Liver (tissue), 9 donors: ENCODE data around the gene ANGPT4. TPM values are rescaled to one million over a fixed set of nuclear protein-coding genes. Genes with fewer than 3 reads are reported as not detected.

ENCODE experiments used
- DNase-seq: peaks from one replicate; pipeline ENCODE4 v3.0.0-alpha.2; 2017; ENCODE audit warnings: low spot score
- H3K27ac ChIP-seq, 2 donors: one replicate each; pipeline ENCODE4 v1.7.0; 2013; ENCODE audit warnings: inconsistent platforms in 2 of 2, low read length in 2 of 2, control low read depth in 1 of 2, low read depth in 1 of 2, mild to moderate bottlenecking in 1 of 2
- H3K27me3 ChIP-seq, 4 donors: one replicate each; pipeline versions ENCODE4 v1.6.1 to v1.7.0; 2013; ENCODE audit warnings: low read length in 3 of 4, inconsistent platforms in 1 of 4, mild to moderate bottlenecking in 1 of 4, moderate library complexity in 1 of 4; ENCODE audit not compliant: control insufficient read depth in 4 of 4, insufficient read depth in 4 of 4
- H3K36me3 ChIP-seq, 4 donors: one replicate each; pipeline versions ENCODE4 v1.6.1 to v1.7.0; 2013; ENCODE audit warnings: low read length in 3 of 4, mild to moderate bottlenecking in 3 of 4, low read depth in 1 of 4, moderate library complexity in 1 of 4; ENCODE audit not compliant: control insufficient read depth in 4 of 4, insufficient read depth in 3 of 4
- H3K4me1 ChIP-seq, 4 donors: one replicate each; pipeline versions ENCODE4 v1.6.1 to v1.7.0; 2013; ENCODE audit warnings: low read length in 3 of 4, mild to moderate bottlenecking in 3 of 4, moderate library complexity in 1 of 4; ENCODE audit not compliant: control insufficient read depth in 4 of 4, insufficient read depth in 4 of 4
- H3K4me3 ChIP-seq, 3 donors: one replicate each; pipeline versions ENCODE4 v1.6.1 to v1.7.0; 2013; ENCODE audit warnings: low read length in 3 of 3, control low read depth in 1 of 3, low read depth in 1 of 3, mild to moderate bottlenecking in 1 of 3
- H3K9ac ChIP-seq, 2 donors: one replicate each; pipeline ENCODE4 v1.7.0; 2013; ENCODE audit warnings: low read length in 2 of 2, mild to moderate bottlenecking in 2 of 2, moderate library complexity in 2 of 2, control low read depth in 1 of 2, low read depth in 1 of 2
- H3K9me3 ChIP-seq, 4 donors: one replicate each; pipeline versions ENCODE4 v1.6.1 to v1.7.0; 2013; ENCODE audit warnings: low read length in 3 of 4; ENCODE audit not compliant: control insufficient read depth in 4 of 4
- EGR1 ChIP-seq, 2 donors: IDR thresholded peaks; 2 replicates each; pipeline ENCODE4 v1.6.1; 2016 to 2018; ENCODE audit warnings: antibody characterized with exemption in 2 of 2, low read depth in 2 of 2
- FOXA1 ChIP-seq: IDR thresholded peaks from 2 replicates; pipeline ENCODE4 v1.6.1; 2016; ENCODE audit warnings: antibody characterized with exemption
- FOXA2 ChIP-seq: IDR thresholded peaks from 2 replicates; pipeline ENCODE4 v1.6.1; 2016; ENCODE audit warnings: antibody characterized with exemption
- GABPA ChIP-seq, 2 donors: IDR thresholded peaks in 1 of 2; conservative IDR thresholded peaks in 1 of 2; 2 replicates each; pipeline ENCODE4 v1.6.1; 2016; ENCODE audit warnings: antibody characterized with exemption in 2 of 2, mild to moderate bottlenecking in 1 of 2, moderate library complexity in 1 of 2
- HNF4A ChIP-seq, 2 donors: conservative IDR thresholded peaks; 2 replicates each; pipeline ENCODE4 v1.6.1; 2016; ENCODE audit warnings: antibody characterized with exemption in 2 of 2, mild to moderate bottlenecking in 2 of 2
- HNF4G ChIP-seq: IDR thresholded peaks from 2 replicates; pipeline ENCODE4 v1.6.1; 2016; ENCODE audit warnings: antibody characterized with exemption
- JUND ChIP-seq, 2 donors: IDR thresholded peaks; 2 replicates each; pipeline ENCODE4 v1.6.1; 2016; ENCODE audit warnings: antibody characterized with exemption in 2 of 2
- RAD21 ChIP-seq, 2 donors: IDR thresholded peaks; 2 replicates each; pipeline ENCODE4 v1.6.1; 2016; ENCODE audit warnings: antibody characterized with exemption in 2 of 2, mild to moderate bottlenecking in 2 of 2
- RXRA ChIP-seq, 2 donors: IDR thresholded peaks; 2 replicates each; pipeline ENCODE4 v1.6.1; 2017 to 2018; ENCODE audit warnings: antibody characterized with exemption in 2 of 2, mild to moderate bottlenecking in 1 of 2
- TAF1 ChIP-seq: conservative IDR thresholded peaks from 2 replicates; pipeline ENCODE4 v1.6.1; 2016; ENCODE audit warnings: antibody characterized with exemption, mild to moderate bottlenecking
- YY1 ChIP-seq: IDR thresholded peaks from 2 replicates; pipeline ENCODE4 v1.6.1; 2016; ENCODE audit warnings: antibody characterized with exemption, mild to moderate bottlenecking
- ZBTB33 ChIP-seq: IDR thresholded peaks from 2 replicates; pipeline ENCODE4 v1.6.1; 2016; ENCODE audit warnings: antibody characterized with exemption
- WGBS: extraction: QIAGEN DNeasy Blood & Tissue Kit; methylation state at CpG from one replicate; pipeline ENCODE4 v1.1.7; 2013; 5-methylcytosine and 5-hydroxymethylcytosine counted together
- polyA plus RNA-seq, 2 donors: library from polyadenylated mRNA; stranded (reverse) in 1 of 2; unstranded in 1 of 2; fragments of 200-250 nt in 1 of 2; fragments of >200 nt in 1 of 2; fragmentation: Nextera tagmentation in 1 of 2; extraction: Ambion mirVana in 1 of 2; gene quantifications; one replicate each; pipeline versions ENCODE4 v1.2.1 to v1.2.3, GENCODE V29; 2013 to 2015
- total RNA-seq, 2 donors: library from RNA; depleted of rRNA; stranded (reverse); fragments of >200 nt; gene quantifications; one replicate each; pipeline ENCODE4 v1.2.3, GENCODE V29; 2014
- TF ChIP-seq, protein P1 (sequence below): IDR thresholded peaks from 2 replicates; pipeline ENCODE4 v1.6.1; 2016; ENCODE audit warnings: antibody characterized with exemption
- TF ChIP-seq, protein P2 (sequence below): fragments of 150-350 bp; IDR thresholded peaks from 2 replicates; pipeline ENCODE4 v1.5.1; 2017; ENCODE audit warnings: improper control_type of control experiment, low read depth, low read length; ENCODE audit not compliant: missing input control
- TF ChIP-seq, protein P3 (sequence below): IDR thresholded peaks from 2 replicates; pipeline ENCODE4 v1.6.1; 2016; ENCODE audit warnings: antibody characterized with exemption, mild to moderate bottlenecking
- donor health status: healthy.
- donor health status: healthy.
- donor health status: healthy.
- donor health status: healthy.
- donor health status: healthy.

ANGPT4 gene
- total and polyA plus RNA-seq, 4 donors: 0.05 to 0.13 (median 0.08) TPM

GRCh38 chr20:840858-841567, 75.1 kb downstream of the ANGPT4 start:
- Histone ChIP-seq H3K4me1 (peaks cover 4 to 23% (median 7%) of the 10 kb centered on the region in 4 donors), H3K9me3 (no peaks in the 10 kb centered on the region), H3K9ac (no peak overlapping the region), H3K27me3 (no peaks in the 10 kb centered on the region), H3K36me3 (peaks cover 0 to 1% (median 0%) of the 10 kb centered on the region in 4 donors), H3K27ac (no peak overlapping the region), H3K4me3 (peak overlapping the region in 2 of 3 donors; percentile 54 to 59)
- peak in 1 of 2 donors; percentile 77 for TF ChIP-seq GABPA (IDR thresholded peaks at IDR 0.05 in 1 of 2, conservative IDR thresholded peaks at IDR 0.05 in 1 of 2)
- TF ChIP-seq, protein P1, sequence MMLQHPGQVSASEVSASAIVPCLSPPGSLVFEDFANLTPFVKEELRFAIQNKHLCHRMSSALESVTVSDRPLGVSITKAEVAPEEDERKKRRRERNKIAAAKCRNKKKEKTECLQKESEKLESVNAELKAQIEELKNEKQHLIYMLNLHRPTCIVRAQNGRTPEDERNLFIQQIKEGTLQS: no peak
- peak; percentile 49 for DNase-seq
- WGBS: 21% methylated on average over 59 of the region's 59 CpGs

DNA sequence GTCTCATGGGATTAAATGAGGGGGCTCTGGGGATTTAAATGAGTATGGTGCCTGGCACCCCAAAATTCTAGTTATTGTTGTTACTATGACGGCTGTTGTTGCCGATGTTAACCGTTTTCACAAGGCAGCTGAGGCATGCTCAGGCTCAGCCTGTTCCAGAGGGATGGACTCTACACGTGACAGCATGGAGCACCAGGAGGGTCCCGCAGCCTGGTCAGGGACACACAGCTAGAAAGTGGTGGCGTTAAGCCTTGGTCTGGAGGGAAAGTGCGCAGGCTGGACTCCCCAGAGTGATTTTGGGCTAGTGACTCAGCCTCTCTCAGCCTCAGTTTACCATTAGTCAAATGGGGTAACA, 75.7 kb downstream of the ANGPT4 start:
- no peak for DNase-seq
- H3K9me3 ChIP-seq: no peaks in the 10 kb centered on the region
- no peak overlapping the region for H3K4me3 ChIP-seq
- 94% methylated on average over 7 of the region's 7 CpGs for WGBS
- TF ChIP-seq EGR1 (IDR thresholded peaks at IDR 0.05; ENCODE audit: low read depth in 2 of 2) (no peak), RXRA (IDR thresholded peaks at IDR 0.05) (no peak), YY1 (no peak), HNF4A (conservative IDR thresholded peaks at IDR 0.05) (no peak), ZBTB33 (no peak), FOXA1 (no peak), FOXA2 (no peak), GABPA (IDR thresholded peaks at IDR 0.05 in 1 of 2, conservative IDR thresholded peaks at IDR 0.05 in 1 of 2) (no peak)
- no peak overlapping the region for H3K9ac ChIP-seq
- H3K4me1 ChIP-seq: peaks cover 5 to 26% (median 9%) of the 10 kb centered on the region in 4 donors
- H3K27ac ChIP-seq: no peak overlapping the region
- H3K27me3 ChIP-seq: no peaks in the 10 kb centered on the region
- H3K36me3 ChIP-seq: peaks cover 0 to 1% (median 0%) of the 10 kb centered on the region in 4 donors

DNA sequence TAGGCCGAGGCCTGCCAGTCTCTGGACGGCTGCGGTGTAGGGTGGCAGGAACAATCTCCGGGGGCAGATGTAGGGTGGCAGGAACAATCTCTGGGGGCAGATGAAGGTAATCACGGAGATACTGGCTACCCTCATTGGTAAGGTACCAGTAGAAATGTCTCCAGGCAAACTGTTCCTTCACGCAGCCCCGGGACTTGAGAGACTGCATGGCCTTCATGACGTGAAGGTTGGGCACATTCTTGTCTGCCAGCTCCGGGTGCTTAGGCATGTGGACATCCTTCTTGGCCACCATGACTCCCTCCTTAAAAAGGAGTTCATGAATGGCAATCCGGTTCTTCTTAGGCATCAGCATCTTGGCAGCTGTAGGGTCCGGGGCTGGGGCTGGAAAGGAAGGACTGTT, 76.5 kb downstream of the ANGPT4 start:
- Histone ChIP-seq H3K27me3 (no peaks in the 10 kb centered on the region), H3K4me1 (peaks cover 9 to 23% (median 13%) of the 10 kb centered on the region in 4 donors), H3K9ac (no peak overlapping the region), H3K4me3 (no peak overlapping the region), H3K9me3 (no peaks in the 10 kb centered on the region), H3K36me3 (no peaks in the 10 kb centered on the region), H3K27ac (no peak overlapping the region)
- TF ChIP-seq YY1 (no peak), FOXA1 (no peak), HNF4A (conservative IDR thresholded peaks at IDR 0.05) (no peak), ZBTB33 (no peak), JUND (IDR thresholded peaks at IDR 0.05) (no peak), TAF1 (no peak), HNF4G (no peak), RAD21 (IDR thresholded peaks at IDR 0.05) (no peak), EGR1 (IDR thresholded peaks at IDR 0.05; ENCODE audit: low read depth in 2 of 2) (no peak), FOXA2 (no peak), GABPA (IDR thresholded peaks at IDR 0.05 in 1 of 2, conservative IDR thresholded peaks at IDR 0.05 in 1 of 2) (no peak)
- TF ChIP-seq, protein P2, sequence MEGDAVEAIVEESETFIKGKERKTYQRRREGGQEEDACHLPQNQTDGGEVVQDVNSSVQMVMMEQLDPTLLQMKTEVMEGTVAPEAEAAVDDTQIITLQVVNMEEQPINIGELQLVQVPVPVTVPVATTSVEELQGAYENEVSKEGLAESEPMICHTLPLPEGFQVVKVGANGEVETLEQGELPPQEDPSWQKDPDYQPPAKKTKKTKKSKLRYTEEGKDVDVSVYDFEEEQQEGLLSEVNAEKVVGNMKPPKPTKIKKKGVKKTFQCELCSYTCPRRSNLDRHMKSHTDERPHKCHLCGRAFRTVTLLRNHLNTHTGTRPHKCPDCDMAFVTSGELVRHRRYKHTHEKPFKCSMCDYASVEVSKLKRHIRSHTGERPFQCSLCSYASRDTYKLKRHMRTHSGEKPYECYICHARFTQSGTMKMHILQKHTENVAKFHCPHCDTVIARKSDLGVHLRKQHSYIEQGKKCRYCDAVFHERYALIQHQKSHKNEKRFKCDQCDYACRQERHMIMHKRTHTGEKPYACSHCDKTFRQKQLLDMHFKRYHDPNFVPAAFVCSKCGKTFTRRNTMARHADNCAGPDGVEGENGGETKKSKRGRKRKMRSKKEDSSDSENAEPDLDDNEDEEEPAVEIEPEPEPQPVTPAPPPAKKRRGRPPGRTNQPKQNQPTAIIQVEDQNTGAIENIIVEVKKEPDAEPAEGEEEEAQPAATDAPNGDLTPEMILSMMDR: no peak
- TF ChIP-seq, protein P3, sequence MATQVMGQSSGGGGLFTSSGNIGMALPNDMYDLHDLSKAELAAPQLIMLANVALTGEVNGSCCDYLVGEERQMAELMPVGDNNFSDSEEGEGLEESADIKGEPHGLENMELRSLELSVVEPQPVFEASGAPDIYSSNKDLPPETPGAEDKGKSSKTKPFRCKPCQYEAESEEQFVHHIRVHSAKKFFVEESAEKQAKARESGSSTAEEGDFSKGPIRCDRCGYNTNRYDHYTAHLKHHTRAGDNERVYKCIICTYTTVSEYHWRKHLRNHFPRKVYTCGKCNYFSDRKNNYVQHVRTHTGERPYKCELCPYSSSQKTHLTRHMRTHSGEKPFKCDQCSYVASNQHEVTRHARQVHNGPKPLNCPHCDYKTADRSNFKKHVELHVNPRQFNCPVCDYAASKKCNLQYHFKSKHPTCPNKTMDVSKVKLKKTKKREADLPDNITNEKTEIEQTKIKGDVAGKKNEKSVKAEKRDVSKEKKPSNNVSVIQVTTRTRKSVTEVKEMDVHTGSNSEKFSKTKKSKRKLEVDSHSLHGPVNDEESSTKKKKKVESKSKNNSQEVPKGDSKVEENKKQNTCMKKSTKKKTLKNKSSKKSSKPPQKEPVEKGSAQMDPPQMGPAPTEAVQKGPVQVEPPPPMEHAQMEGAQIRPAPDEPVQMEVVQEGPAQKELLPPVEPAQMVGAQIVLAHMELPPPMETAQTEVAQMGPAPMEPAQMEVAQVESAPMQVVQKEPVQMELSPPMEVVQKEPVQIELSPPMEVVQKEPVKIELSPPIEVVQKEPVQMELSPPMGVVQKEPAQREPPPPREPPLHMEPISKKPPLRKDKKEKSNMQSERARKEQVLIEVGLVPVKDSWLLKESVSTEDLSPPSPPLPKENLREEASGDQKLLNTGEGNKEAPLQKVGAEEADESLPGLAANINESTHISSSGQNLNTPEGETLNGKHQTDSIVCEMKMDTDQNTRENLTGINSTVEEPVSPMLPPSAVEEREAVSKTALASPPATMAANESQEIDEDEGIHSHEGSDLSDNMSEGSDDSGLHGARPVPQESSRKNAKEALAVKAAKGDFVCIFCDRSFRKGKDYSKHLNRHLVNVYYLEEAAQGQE: no peak
- 94% methylated on average over 11 of the region's 11 CpGs for WGBS
- DNase-seq: no peak
